OCI-LY3 (cell line): Measurements from ENCODE around the gene TRMT61A.

Experiments used
- H2AFZ ChIP-seq: fragments of 200-600, 300-600 bp; shearing (Covaris generic); 2 replicates; pipeline ENCODE4 v1.6.0; 2014; ENCODE audit warnings: antibody characterized with exemption, low read depth, low read length
- H3K27ac ChIP-seq: fragments of 200-600, 300-600 bp; sonication (generic); 2 replicates; pipeline ENCODE4 v1.5.1; 2014; ENCODE audit warnings: mild to moderate bottlenecking, low read length, moderate library complexity, mixed read lengths
- H3K27me3 ChIP-seq: fragments of 200-600, 300-600 bp; sonication (generic); 2 replicates; pipeline ENCODE4 v1.6.1; 2014; ENCODE audit warnings: low read depth, low read length, mixed read lengths
- H3K36me3 ChIP-seq: fragments of 200-600, 300-600 bp; sonication (generic); replicated peaks from 2 replicates; pipeline ENCODE3; 2014; ENCODE audit warnings: low read depth, low read length, mixed read lengths
- H3K4me1 ChIP-seq: fragments of 300-600, 200-600 bp; sonication (generic); 2 replicates; pipeline ENCODE4 v1.6.1; 2014; ENCODE audit warnings: low read length, mixed read lengths
- H3K4me2 ChIP-seq: fragments of 200-600, 300-600 bp; sonication (generic); 2 replicates; pipeline ENCODE4 v1.6.1; 2014; ENCODE audit warnings: low read length, mixed read lengths
- H3K4me3 ChIP-seq: fragments of 300-600, 200-600 bp; sonication (generic); 2 replicates; pipeline ENCODE4 v1.5.1; 2014; ENCODE audit warnings: antibody characterized with exemption, mild to moderate bottlenecking, low read length, moderate library complexity
- H3K79me2 ChIP-seq: fragments of 300-600, 200-600 bp; shearing (Covaris generic); 2 replicates; pipeline ENCODE4 v1.6.1; 2014; ENCODE audit warnings: mild to moderate bottlenecking, low read length, mixed read lengths
- H3K9ac ChIP-seq: fragments of 300-600, 200-600 bp; shearing (Covaris generic); 2 replicates; pipeline ENCODE4 v1.6.0; 2014; ENCODE audit warnings: mild to moderate bottlenecking, low read length, moderate library complexity
- H3K9me3 ChIP-seq: fragments of 200-600, 300-600 bp; shearing (Covaris generic); 2 replicates; pipeline ENCODE4 v1.6.1; 2014; ENCODE audit warnings: low read length, mixed read lengths; ENCODE audit not compliant: insufficient read depth
- H4K20me1 ChIP-seq: fragments of 200-600, 300-600 bp; sonication (generic); 2 replicates; pipeline ENCODE4 v1.6.1; 2016; ENCODE audit warnings: low read length, mixed read lengths; ENCODE audit not compliant: insufficient read depth
- CTCF ChIP-seq: fragments of 200-600, 300-600 bp; sonication (generic); IDR thresholded peaks from 2 replicates; pipeline ENCODE4 v1.5.1; 2014; ENCODE audit warnings: antibody characterized with exemption, low read length, low read depth
- EZH2phosphoT487 ChIP-seq: fragments of 200-600 bp; shearing (Covaris generic); IDR thresholded peaks from 2 replicates; pipeline ENCODE4 v1.6.1; 2018; ENCODE audit warnings: antibody characterized with exemption, mixed run types, low read depth

Gene TRMT61A

GRCh38 chr14:103517174-103517566 lies 11.8 kb upstream of the TRMT61A start:
- no peaks in the 10 kb centered on the region for H4K20me1 ChIP-seq

GRCh38 chr14:103517721-103518421 lies 11.1 kb upstream of the TRMT61A start:
- Histone ChIP-seq H3K79me2 (peaks cover 4% of the 10 kb centered on the region; the same call in 1 of the 2 replicates), H3K9ac (no peak overlapping the region), H4K20me1 (no peaks in the 10 kb centered on the region), H3K27me3 (no peaks in the 10 kb centered on the region), H3K9me3 (no peaks in the 10 kb centered on the region), H3K4me3 (no peak overlapping the region), H2AFZ (no peak overlapping the region), H3K36me3 (no peaks in the 10 kb centered on the region), H3K4me1 (peaks cover 26% of the 10 kb centered on the region), H3K4me2 (no peak overlapping the region), H3K27ac (no peak overlapping the region)
- TF ChIP-seq EZH2phosphoT487: no peak
- TF ChIP-seq CTCF: no peak

More at GRCh38 chr14:103517174-103517566, 11.8 kb upstream of the TRMT61A start:
- H3K4me1 ChIP-seq: peaks cover 25% of the 10 kb centered on the region
- H3K4me3 ChIP-seq: no peak overlapping the region
- no peaks in the 10 kb centered on the region for H3K9me3 ChIP-seq
- no peaks in the 10 kb centered on the region for H3K27me3 ChIP-seq
- H3K27ac ChIP-seq: no peak overlapping the region
- H3K36me3 ChIP-seq: peaks cover 3% of the 10 kb centered on the region
- H3K79me2 ChIP-seq: peaks cover under 1% of the 10 kb centered on the region; the same call in 1 of the 2 replicates
- no peak overlapping the region for H2AFZ ChIP-seq
- TF ChIP-seq CTCF (no peak), EZH2phosphoT487 (no peak)
- H3K4me2 ChIP-seq: no peak overlapping the region
- no peak overlapping the region for H3K9ac ChIP-seq

GRCh38 chr14:103518422-103519042 lies 10.5 kb upstream of the TRMT61A start:
- Histone ChIP-seq H4K20me1 (no peaks in the 10 kb centered on the region), H3K4me1 (peaks cover 26% of the 10 kb centered on the region), H3K9ac (no peak overlapping the region), H3K79me2 (peaks cover 9% of the 10 kb centered on the region; the same call in 1 of the 2 replicates), H3K27me3 (no peaks in the 10 kb centered on the region), H3K4me2 (peak overlapping the region; percentile 4; the same call in 1 of the 2 replicates), H3K27ac (no peak overlapping the region), H2AFZ (no peak overlapping the region), H3K4me3 (no peak overlapping the region), H3K9me3 (no peaks in the 10 kb centered on the region), H3K36me3 (peaks cover under 1% of the 10 kb centered on the region)
- TF ChIP-seq CTCF (peak; percentile 95), EZH2phosphoT487 (no peak)
